Right hindlimb (tissue), 1 donor: Measurements from ENCODE around the gene CNGA2.

Experiments used
- DNase-seq: peaks from one replicate; pipeline ENCODE4 v3.0.0-alpha.2; 2018

Gene CNGA2

GRCh38 chrX:151754641-151755215 is 20.2 kb downstream of the CNGA2 start:
- peak; percentile 51 for DNase-seq

GRCh38 chrX:151759041-151759708 is 24.6 kb downstream of the CNGA2 start:
- DNase-seq, result no peak

DNA sequence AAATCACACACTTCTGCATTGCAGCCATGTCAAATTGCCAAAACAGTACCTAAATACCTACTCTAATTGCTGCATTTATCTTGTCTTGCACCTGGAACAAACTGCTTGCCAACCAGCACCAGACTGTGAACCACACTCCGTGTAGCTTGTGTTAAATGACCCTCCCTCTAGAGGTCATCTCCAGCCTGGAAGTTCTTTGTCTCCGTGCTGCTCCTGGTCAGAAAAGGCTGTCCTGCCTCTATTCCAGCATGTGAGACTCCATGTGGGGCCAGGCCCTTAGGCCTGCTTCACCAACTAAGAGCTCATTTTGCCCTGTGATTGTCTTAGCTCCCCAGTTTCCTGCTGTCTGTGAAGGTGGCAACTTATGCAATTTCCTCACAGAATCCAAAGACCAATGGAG is 28.3 kb downstream of the CNGA2 start:
- no peak for DNase-seq

- DNase-seq, result no peak
These were observed 29.2 kb downstream of the CNGA2 start for GRCh38 chrX:151763711-151764110.

DNA sequence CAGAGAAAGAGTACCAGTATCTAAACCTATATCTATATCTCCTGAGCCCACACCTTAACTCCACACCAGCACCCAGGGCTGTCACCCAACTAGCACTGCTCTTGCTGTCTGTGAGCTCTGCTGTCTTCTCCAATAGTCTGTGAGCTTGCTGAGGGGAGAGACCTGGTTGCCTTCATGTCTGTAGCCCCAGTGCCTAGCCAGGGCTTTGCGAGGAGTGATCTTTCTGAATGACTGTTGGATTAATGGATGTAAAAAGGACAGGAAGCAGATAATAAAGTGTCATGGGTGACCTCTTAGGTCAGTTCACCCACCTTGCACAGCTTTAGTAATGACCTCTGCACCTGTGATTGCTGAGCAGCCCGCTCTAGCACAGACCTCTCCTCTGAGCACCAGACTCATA is 30.5 kb downstream of the CNGA2 start:
- no peak for DNase-seq

GRCh38 chrX:151771726-151772125 is 37.2 kb downstream of the CNGA2 start:
- DNase-seq, result no peak

- DNase-seq, result no peak
These were observed 38.9 kb downstream of the CNGA2 start for GRCh38 chrX:151773434-151773833.

- DNase-seq, result no peak
These were observed 39.9 kb downstream of the CNGA2 start for GRCh38 chrX:151774421-151774820.

GRCh38 chrX:151776181-151776731 is 41.7 kb downstream of the CNGA2 start:
- peak; percentile 88 for DNase-seq

DNA sequence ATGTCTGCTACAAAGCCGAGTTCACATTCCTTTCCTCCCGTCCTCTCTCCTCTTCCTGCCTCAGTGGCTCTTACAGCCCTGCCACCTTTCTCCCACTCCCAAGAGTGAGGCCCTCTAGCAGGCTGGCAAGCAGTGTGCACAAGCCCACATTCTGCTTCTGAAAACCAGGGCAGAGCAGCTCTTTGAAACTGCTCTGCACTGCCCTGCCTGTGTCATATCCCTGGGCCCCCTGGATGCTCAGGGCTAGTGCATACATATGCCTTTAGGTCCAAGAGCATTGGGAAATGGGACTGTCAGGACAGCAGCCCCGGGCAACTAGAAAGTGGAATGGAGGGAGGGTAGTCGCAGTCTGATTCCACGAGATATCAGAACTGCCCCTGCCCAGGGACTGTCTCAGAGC is 42.4 kb downstream of the CNGA2 start:
- no peak for DNase-seq

GRCh38 chrX:151779258-151779657 is 44.7 kb downstream of the CNGA2 start:
- no peak for DNase-seq

DNA sequence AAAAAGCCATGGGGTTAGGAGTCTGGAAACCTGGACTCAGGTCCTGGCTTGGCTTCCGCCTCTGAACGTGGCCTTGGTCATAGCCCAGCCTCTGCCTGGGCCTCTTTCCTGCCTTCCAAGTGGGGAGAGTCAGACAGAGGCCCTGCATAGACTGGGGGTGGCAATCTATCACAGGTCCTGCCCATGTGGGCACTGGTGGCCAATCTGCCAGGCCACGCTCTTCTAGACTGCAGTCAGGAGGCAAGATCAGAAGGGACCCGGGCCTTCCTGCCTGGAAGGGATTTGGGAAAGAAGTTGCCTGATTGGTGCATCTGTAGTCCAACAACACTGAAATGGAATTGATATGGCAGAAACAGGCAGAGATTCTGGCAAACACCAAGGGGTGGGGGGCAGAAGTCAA is 46.1 kb downstream of the CNGA2 start:
- no peak for DNase-seq

DNA sequence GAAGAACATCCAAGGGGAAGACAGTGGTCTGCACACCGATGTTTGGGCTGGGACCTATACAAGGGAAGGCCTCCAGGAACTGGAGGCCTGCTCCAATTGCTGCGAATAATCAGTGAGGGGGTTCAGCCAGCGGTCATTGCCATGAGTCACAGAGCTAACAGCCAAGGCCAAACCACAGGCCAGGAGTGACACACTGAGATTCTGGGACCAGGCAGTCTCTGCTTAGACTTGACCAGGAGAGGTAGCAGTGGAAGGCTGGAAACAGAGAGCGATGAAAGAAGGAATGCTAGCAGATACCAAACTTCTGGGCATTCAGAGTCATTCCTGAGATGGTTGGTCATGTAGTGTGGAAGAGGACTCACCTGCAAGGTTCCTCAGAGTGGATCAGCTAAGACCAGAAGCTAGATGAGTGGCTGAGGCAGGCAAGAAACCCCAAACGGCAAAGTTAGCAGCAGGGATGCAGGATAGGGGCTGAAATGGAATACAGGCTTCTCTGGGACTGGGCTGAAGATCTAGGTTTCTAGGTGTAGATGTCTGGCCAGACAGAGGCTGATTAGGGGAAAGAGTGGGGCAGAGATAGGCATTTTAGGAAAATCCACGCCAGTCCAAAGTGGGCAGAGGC is 54.7 kb downstream of the CNGA2 start:
- DNase-seq, result peak; percentile 84

DNA sequence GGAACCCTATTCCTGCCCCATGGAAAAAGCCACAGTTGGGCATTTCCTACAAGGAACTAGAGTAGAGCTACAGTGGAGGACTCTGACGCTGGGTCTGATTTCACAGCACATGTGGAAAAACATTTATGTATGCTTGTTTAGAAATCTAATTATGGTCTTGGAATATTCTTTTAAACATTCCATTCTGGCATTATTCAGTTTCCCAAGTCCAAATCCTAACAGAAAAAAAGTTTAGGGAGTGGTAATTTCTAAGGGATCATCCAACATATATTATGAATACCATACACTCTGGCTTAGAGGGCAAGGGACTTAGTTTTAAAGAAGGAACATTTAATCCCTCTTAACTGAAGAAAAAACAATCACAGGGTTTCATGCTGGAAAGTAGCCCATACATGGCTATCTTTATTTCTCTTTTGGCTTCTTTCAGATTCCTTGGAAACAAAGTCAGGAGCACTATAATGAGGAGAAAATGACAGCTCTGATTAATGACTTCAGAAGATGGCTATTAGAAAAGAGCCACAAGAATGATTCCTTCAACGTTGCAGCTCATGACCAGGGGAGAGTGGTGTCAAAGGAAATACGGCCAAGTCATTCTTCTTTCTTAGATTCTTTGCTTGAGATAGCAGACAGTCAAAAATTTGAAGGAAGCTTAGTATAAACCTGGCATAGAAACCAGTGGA is 56.1 kb downstream of the CNGA2 start:
- peak; percentile 38 for DNase-seq

DNA sequence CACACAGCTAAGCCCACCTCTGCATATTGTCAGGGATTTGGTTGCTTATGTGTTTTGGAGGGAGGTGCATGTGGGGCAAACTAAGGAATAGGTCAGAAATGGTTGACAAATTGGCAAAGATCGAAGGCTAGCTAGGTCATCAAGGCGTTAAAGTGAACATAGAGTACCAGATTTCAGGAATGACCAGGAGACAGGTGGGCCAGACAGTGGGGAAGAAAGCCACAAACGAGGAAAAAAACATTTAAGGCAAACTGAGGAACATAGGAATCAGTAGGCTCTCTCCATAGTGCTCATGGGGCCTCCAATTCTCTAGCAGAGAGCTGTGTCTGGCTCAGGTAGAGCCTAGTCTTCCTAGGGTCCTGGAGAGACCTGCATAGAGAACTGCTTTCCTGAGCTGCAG is 57.4 kb downstream of the CNGA2 start:
- DNase-seq, result no peak

DNA sequence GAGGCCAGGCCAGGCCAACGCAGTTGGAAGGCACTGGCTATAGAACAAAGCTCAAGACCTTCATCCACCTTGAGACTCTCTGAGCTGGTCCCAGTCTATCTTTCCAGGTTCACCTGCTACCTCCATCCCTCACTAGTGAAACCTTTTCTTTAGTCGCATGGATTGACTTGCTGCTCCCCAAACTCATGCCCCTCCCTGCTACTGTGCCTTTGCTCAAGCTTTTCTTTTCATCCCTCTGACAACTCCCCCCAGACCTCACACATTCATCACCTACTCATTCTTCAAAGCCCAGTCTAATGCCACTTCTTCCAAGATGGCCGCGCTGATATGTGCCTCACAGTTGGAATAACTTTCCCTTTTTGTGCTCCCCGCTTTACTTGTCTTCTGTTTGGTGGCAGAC is 58.0 kb downstream of the CNGA2 start:
- no peak for DNase-seq

DNA sequence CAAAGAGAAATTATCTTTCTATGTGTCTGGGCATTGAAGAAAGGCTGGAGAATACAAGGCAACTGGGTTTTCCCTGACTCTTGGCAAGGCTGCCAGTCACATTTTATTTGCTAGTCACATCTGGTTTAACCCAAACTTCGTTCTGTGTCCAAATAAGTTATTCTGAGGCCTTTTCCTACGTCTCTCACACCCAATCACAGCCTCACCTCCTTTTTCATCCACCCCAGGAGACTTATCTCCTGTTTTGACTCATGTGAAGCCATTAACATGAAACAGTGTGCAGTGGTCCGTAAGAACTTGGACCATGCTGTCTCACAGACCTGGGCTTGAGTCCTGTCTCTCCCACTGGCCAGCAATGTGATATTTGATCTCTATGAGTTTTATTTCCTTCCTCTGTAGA is 59.3 kb downstream of the CNGA2 start:
- no peak for DNase-seq
